Measurements from ENCODE around the gene TTYH2.
"Not testable (repeated sequence)": the region's sequence is repeated elsewhere in the genome, so short reads cannot be mapped to it uniquely, and the experiment has no call there.

The TTYH2 gene

DNA sequence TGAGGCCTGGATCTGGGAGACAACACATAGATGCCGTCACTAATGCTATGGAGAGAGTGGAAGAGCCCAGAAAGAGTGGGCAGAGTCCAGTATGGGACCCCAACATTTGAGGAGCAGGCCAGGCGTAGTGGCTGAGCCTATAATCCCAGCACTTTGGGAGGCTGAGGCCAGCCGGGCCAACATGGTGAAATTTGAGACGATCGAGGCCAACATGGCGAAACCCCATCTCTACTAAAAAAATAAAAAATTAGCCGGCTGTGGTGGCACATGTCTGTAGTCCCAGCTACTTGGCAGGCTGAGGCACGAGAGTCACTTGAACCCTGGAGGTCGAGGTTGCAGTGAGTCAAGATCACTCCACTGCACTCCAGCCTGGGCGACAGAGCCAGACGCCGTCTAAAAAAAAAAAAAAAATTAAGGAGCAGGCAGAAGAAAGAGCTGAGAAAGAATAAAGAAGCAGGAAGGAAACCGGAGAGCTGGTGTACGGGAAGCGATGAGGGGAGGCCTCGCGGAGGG lies 54.7 kb downstream of the TTYH2 start:
- no peak for DNase-seq (ENCODE audit: low read depth)

DNA sequence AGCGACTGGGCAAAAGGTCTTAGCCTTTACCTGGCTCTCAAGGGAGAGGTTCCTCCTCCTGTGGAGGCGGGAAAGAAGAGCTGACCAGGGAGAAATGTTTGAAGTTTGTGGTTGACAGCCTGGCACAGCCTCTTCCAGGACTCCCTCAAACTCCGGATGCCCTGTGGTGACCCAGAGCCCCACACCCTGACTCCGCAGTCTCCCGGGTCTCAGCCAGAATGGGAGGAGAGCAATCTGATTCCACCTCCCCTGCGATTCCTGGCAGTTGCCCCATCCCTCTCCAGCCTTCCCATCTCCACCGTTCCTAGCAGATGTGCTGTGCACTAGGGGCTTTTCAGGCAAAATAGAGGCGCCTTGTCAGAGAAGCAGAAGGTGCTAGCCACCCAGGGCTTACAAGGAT lies 55.2 kb downstream of the TTYH2 start:
- no peak for DNase-seq (ENCODE audit: low read depth)

DNA sequence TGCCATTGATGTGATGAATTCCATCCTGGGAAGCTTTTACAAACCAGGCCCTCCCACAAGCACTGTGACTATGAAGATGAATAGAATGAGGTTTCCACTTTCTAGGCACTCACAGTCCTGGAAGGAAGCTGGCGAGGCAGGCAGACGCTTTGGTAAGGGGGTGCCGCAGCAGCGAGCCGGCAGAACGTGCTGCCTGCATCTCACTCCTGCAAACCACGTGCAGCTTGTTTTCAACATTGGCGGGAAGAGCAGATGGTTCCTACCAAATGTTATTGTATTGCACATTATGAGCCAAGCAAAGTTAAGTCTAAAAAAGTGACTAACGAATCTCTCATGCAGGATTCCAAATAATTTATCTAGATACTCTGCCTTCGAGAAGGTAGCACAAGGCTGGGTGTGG lies 57.0 kb downstream of the TTYH2 start:
- no peak for DNase-seq (ENCODE audit: low read depth)

DNA sequence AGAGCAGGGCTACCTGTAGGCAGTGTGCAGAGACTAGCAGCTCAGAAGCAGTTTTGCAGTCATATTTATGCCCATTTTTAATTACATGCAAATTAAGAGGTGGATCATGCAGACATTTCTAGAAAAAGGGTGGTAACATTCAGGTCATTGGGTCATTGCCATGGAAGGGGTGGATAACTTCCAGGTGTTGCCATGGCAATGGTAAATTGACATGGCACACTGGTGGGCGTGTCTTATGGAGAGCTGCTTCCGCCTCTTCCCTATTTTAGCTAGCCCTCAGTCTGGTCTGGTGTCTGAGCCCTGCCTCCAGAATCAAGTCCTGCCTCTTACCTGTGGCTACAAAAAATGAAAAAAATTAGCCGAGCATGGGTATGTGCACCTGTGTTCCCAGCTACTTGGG lies 57.9 kb downstream of the TTYH2 start:
- DNase-seq (ENCODE audit: low read depth) = no peak

DNA sequence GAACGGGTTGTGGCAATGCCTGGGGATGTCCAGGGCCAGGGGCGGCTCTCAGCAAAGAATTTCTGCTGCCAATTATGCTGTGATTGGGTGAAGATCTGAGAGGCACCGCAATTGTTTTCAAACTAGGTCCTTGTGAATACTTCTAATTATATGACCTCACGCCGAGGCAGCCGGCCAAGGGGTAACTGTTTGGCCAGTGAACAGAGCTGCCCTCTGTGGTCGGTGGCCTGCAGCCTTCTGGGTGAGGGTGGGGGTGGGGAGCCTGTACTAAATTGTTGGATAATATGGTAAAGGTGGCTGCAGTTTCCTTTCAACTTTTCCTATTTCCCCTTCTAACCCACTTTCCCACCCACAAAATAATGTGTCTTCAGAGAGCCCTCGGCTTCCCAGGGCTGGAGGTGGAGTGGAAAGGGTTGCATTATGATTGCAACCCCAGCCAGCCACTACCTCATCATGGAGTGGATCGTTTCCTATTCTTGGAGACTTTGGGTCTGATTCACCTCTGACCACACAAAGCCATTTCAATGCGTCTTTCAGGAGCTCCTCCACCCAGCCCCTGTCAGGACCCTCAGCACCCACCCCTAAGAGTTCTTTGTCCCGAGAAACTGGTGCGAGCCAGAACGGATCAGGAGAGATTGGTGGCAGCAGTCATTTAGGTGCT lies 58.7 kb downstream of the TTYH2 start:
- DNase-seq (ENCODE audit: low read depth) = no peak

DNA sequence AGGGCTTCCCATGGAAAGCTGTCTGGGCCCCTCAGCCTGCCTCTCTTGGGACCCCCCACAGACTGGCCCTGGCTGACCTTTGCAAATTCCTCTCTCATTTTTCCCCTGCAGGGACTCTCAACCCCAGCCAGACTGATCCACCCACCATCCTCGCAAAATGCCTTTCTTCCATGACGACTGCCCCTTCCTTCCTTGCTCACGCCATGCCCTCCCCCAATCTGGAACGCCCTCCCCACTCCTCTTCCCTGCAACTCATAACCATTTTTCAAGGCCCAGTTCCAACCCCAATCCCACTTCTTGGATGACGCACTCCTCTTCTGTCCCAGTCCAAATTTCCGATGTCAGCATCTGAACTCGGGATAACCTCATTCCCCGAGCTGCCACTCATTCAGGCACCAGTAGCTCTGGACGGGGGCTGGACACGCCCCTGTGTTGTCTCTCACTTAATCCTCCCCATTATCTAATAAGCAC lies 59.4 kb downstream of the TTYH2 start:
- DNase-seq (ENCODE audit: low read depth) = no peak

DNA sequence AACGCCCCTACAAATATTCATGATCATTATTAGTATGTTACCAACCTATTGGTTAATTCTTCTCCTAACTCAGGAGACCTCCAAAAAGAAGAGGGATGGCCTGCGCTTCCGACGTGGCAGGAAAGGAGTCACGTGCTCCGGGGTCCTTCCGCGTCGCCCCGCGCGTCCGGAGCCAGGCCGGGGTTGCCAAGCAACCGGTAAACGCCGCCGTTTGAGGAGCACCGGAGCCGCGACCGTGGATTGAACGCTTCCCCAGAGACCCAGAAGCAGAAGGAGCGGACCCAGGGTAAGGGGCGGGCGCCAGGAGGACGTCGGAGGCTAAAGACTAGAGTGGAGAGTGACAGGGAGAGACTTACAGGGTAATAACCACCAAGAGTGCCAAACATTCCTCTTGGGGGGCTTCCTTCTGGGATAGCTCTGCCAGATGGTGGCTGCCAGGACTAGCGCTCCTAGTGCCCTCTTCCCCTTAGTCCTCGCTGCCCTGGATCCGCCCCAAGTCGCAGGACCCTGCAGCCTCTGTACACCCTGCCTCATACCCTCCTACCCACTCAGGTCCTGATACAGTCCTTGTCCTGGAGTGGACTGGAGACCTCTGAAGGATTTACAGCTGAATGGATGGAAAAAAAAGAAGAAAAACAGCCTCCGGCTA lies 60.8 kb downstream of the TTYH2 start, which contains the start of gene DNAI2:
DNAI2 (plus strand) TSS at position 175 of the 649 bp plus-strand sequence. CDS start 7,584 bp downstream, outside the sequence.
- DNase-seq (ENCODE audit: low read depth) = no peak

DNA sequence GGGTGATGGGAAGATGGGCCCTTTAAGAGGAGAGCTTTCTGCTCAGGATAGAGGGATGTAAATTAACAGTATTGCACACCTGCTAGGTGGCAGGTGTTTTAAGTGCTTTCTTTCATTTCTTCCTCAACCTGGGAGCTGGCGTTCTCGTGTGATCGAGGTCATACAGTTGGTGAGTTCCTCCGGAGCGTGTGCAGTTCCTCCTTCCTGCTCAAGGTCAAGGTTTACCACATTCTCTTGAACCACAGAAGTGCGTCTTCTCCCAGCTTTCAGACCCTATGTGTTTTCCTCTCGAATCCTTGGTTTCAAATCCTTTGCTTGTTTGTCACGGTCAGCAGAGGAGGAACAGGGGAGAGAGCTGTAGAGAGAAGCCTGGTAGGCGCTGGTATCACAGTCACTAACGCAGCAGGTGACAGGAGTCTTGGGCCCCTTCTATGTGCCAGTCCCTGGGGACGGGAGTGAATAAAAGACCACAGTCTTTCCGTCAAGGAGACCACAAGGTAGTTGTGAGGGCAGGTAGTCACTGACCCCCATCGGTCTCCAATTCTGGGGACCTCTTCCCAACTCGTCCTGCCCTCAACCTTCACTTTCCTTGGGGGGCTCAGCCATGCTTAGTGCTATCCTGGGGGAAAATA lies 61.5 kb downstream of the TTYH2 start:
- DNase-seq (ENCODE audit: low read depth) = no peak

DNA sequence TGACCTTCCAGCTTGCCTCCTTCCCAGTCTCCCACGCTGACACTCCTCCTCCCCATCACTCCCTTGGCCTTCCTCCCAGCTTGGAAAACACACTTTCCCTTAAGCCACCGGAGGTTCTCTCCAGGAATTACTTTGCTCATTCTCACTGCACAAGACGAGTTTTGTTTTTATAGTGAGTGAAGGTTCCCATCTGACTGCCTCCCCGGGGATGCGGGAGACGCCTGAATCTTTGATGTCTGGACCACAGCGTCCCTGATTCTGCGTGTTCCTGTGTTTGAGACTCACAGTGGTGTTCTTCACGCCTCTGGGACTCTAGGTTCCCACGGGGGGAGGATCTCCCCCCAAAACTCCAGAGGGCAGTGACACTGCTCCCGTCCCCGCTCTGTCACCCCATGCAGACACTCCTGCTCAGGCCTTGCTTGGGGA lies 62.7 kb downstream of the TTYH2 start:
- DNase-seq (ENCODE audit: low read depth) = no peak

DNA sequence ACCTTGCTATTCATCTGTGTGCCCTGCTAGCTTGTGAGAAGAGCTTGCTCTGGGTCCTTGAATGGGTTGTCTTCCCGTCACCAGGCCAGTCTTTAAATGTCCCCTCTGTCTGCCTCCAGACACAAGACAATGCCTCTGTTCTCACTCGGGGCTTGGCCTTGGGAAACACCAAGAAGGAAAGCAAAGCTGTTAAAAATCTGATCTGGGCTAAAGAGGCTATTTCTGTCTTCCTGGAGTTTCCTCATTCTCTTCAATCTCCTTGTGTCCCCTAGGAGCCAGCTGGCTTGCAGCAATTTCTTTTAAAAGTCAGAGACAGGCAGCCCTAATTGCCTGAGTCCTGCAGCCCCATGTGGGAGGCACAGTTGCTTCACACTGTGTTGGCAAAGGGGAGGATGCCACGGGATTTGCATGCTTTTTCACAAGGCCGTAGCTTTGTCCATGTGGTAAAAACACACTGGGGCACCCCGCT lies 63.2 kb downstream of the TTYH2 start:
- DNase-seq (ENCODE audit: low read depth) = no peak

DNA sequence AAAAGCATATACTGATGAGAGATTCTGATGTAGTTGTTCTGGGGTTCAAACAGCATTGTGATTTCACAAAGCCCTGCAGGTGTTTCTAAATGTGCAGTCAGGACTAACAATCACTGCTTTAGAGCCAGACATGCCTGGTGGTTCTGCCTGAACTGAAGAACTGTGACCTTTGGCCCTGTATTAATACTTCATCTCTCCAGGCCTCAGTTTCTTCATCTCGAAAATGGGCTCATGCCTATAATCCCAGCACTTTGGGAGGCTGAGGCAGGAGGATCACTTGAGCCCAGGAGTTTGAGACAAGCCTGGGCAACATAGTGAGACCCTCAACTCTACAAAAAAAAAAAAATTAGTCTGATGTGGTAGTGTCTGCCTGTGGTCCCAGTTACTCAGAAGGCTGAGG lies 64.6 kb downstream of the TTYH2 start:
- DNase-seq (ENCODE audit: low read depth) = no peak

DNA sequence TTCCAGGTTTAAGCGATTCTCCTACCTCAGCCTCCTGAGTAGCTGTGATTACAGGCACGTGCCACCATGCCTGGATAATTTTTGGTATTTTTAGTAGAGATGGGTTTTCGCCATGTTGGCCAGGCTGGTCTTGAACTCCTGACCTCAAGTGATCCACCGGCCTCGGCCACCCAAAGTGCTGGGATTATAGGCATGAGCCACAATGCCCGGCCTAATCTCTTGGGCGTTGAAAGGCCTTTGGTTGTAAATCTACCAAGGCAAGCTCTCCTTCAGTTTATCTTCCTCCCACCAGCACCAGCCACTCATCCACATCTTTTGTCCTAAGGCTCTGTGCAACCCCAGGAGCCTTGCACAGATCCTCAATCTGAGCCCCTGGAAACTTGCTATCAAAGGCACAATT lies 66.2 kb downstream of the TTYH2 start:
- DNase-seq (ENCODE audit: low read depth) = not testable (repeated sequence)

DNA sequence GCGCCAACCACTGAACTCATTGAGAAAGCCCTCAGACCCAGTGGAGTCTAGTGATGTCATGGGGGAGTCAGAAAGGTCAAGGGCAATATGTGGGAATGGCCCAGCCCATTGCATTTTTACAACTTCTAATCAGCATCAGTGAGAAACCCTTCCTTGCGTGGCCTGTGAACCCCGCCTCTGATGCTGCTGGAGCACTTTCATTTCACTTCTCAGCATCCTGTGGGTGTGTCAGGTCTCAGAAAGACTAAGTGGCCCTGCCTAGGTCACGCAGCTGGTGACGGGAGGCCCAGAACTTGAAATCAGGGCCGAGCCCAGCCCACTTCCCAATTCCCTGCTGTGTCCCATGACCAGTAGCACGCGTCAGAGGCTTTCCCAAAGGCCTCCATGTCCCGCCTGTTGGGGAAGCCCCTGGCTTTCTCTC lies 66.7 kb downstream of the TTYH2 start:
- DNase-seq (ENCODE audit: low read depth) = peak; percentile 32

DNA sequence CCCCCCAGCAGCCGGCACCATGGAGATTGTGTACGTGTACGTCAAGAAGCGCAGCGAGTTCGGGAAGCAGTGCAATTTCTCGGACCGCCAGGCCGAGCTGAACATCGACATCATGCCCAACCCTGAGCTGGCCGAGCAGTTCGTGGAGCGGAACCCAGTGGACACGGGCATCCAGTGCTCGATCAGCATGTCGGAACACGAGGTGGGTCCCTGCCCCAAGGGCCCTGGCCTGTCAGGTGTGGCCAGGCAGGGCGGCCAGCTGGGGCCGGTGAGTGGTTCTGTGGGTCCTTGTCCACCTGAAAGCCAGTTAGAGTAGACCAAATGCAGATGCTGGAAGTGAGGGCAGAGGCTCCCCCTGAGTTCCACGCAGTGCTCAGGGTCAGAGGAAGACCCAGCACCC lies 68.4 kb downstream of the TTYH2 start:
- DNase-seq (ENCODE audit: low read depth) = no peak

DNA sequence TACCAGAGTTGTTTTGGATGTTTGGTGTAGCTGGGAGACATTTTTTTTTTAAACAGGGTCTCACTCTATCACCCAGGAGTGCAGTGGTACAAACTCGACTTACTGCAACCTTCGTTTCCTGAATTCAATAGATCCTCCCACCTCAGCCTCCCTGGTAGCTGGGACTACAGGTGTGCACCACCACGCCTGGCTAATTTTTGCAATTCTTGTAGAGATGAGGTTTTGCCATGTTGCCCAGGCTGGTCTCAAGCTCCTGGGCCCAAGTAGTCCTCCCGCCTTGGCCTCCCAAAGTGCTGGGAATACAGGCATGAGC lies 68.9 kb downstream of the TTYH2 start:
- DNase-seq (ENCODE audit: low read depth) = not testable (repeated sequence)

DNA sequence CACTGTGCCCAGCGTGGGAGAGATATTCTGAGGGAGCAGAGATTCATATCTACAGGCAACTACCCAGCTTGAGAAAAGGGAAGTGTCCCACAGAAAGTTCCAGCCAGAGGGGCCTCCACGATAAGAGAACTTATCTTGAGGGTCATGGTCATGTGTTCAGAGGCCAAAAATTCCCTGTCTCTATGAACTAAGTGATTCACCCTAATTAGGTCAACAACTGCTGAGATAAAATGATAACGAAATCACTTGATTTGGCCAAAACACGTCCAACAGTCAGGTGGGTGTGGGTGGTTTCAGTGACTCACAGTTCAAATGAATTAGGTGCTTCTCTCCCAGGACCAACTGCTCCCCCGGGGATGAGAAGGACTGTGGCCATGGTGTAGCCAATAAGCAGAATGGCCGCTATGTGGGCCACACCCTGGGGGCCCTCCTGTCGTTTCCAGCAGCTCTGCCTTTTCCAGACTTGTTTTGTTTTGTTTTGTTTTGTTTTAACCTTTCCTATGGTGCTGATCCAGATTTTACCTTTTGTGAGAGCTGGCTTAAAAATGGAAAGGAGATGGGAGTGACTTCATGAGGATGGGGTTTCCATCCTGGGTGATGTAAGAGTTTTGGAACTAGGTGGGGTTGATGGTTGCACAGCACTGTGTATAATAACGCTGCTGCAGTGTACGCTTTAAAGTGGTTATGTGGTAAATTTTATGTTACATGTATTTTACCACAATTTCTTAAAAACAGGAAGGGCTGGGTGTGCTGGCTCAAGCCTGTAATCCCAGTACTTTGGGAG lies 69.4 kb downstream of the TTYH2 start:
- DNase-seq (ENCODE audit: low read depth) = no peak

DNA sequence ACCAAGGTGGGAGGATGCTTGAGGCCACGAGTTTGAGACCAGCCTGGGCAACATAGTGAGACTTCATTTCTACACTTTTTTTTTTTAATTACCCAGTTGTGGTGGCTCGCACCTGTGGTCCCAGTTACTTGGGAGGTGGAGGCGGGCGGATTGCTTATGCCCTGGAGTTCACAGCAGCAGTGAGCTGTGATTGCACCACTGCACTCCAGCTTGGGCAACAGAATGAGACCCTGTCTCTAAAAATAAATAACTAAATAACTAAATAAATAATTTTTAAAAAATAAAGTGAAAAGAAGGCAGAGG lies 70.0 kb downstream of the TTYH2 start:
- no peak for DNase-seq (ENCODE audit: low read depth)

DNA sequence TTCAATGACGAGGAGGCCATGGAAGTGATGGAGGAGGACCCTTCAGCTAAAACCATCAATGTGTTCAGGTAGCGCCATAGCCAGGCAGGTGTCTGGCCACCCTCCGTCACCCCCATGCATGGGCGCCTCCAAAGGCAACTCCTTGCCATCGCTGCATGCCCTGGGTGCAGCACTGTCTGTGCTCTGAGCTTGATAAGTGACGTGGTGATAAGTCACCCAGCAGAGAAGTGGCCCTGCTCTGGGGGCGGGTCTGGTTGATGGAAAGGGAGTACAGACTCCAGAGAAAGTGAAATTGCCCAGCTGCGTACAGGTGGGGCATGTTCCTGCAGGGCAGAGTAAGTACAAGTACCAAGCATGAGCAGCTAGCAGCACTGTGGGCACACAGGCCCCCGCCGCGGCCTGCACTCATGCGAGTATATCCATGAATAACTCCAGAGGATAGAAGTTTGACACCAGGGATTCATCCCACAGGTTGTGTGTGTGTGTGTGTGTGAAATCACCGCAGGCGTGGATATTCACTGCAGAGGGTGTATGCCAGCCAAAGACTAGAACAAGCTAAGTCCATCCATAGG lies 73.7 kb downstream of the TTYH2 start:
- no peak for DNase-seq (ENCODE audit: low read depth)

DNA sequence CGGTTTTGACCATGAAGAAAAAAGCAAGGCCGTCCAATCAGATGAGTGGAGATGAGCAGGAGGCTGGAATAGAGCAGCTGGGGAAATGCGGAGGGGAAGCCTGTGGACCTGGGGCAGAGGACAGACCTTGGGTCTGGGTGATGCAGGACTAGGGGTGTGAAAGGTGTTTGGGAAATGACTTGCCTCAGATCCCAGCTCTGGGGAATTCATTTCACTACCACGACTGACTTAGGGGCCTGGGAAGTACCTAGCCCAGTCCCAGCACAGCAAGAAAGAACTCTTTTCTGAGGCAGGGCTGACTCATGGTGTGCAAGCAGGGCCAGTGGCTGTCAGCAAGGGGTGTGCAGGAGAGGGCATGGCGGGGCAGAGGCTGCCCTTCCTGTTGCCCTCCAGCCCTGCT lies 75.4 kb downstream of the TTYH2 start:
- no peak for DNase-seq (ENCODE audit: low read depth)

DNA sequence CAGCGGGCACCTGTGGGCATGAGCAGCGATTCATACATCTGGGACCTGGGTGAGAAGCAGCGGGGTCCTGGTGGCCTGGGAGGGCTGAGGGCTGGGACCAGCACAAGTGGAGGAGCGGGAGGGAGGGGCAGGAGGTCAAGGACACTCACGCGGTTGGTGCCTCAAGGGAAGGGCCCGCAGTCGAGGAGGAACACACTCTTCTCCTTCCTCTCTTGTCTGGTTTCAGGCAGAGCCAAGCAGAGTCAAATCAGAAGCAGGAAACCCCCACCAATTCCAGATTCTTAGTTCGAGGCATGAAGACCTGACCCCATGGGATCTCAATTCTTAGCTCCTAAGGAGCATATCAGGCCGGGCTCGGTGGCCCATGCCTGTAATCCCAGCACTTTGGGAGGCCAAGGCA lies 76.3 kb downstream of the TTYH2 start:
- no peak for DNase-seq (ENCODE audit: low read depth)

DNA sequence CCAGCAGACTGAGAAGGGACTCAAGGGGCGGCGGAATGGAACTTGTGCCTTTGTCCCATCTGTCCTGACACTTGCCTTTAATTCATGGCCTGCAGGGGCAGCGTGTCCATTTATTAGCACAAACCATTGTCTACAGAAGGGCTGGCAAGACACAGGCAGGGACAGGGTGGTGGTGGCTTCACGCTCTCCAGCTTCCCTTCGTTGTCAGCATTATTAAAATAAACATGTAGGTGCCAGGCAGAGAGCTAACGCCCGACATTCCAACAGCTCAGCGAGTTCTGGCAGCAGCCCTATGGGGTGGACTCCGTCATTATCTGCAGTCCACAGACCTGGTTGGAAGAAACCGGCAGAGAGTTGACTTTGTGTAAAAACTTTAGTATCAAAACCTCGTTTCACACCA lies 77.0 kb downstream of the TTYH2 start:
- no peak for DNase-seq (ENCODE audit: low read depth)

DNA sequence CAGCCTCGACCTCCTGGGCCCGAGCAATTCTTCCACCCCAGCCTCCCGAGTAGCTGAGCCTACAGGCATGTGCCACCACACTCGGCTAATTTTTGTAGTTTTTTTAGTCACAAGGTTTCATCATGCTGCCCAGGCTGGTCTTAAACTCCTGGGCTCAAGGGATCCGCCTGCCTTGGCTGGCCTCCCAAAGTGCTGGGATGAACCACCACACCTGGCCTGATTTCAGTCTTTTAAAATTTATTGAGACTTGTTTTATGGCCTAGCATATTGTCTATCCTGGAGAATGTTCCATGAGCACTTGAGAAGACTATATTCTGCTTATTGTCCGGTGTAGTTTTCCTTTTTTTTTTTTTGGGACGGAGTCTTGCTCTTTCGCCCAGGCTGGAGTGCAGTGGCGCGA lies 79.1 kb downstream of the TTYH2 start:
- DNase-seq (ENCODE audit: low read depth) = no peak
